ENCODE data around the gene NTM. TPM values are rescaled to one million over a fixed set of nuclear protein-coding genes. Genes with fewer than 3 reads are reported as not detected.
A peak's percentile ranks its signal among the peaks of the same experiment; 100 is the strongest.

NTM gene
- total RNA-seq, 1 donor from 2014 or later = 92.1 TPM

DNA sequence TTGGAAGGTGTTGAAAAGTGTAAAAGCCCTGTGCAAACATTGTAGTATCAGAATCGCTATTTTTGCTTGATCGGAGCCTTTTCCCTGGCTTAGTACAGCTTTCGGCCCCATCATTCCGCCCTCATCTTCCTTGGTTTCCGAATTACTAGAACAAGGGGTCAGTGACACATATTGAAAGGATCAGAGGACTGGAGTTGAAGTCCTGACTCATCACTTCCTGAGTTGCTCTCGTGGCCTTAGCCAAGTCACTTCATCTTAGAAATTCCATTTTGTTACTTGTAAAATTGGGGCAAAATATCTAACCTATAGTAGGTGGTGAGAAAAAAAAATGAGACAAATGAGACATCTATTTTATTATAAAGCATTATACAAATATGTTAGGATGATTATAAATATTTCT lies 375.0 kb downstream of the NTM start:
- H3K4me3 Mint-ChIP-seq (ENCODE audit: unreplicated experiment) = no peak overlapping the region
- no peak overlapping the region for H3K27ac Mint-ChIP-seq (ENCODE audit: unreplicated experiment)
- no peaks in the 10 kb centered on the region for H3K36me3 Mint-ChIP-seq (ENCODE audit: low read depth)
- H3K27me3 Mint-ChIP-seq (ENCODE audit: low read depth) = no peaks in the 10 kb centered on the region
- TF ChIP-seq, protein P1, sequence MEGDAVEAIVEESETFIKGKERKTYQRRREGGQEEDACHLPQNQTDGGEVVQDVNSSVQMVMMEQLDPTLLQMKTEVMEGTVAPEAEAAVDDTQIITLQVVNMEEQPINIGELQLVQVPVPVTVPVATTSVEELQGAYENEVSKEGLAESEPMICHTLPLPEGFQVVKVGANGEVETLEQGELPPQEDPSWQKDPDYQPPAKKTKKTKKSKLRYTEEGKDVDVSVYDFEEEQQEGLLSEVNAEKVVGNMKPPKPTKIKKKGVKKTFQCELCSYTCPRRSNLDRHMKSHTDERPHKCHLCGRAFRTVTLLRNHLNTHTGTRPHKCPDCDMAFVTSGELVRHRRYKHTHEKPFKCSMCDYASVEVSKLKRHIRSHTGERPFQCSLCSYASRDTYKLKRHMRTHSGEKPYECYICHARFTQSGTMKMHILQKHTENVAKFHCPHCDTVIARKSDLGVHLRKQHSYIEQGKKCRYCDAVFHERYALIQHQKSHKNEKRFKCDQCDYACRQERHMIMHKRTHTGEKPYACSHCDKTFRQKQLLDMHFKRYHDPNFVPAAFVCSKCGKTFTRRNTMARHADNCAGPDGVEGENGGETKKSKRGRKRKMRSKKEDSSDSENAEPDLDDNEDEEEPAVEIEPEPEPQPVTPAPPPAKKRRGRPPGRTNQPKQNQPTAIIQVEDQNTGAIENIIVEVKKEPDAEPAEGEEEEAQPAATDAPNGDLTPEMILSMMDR (IDR thresholded peaks at IDR 0.05) = no peak
- no peak for DNase-seq (ENCODE audit: low spot score)
- peaks cover 34% of the 10 kb centered on the region for H3K4me1 Mint-ChIP-seq (ENCODE audit: low read depth)
- no peaks in the 10 kb centered on the region for H3K9me3 Mint-ChIP-seq (ENCODE audit: low read depth)

DNA sequence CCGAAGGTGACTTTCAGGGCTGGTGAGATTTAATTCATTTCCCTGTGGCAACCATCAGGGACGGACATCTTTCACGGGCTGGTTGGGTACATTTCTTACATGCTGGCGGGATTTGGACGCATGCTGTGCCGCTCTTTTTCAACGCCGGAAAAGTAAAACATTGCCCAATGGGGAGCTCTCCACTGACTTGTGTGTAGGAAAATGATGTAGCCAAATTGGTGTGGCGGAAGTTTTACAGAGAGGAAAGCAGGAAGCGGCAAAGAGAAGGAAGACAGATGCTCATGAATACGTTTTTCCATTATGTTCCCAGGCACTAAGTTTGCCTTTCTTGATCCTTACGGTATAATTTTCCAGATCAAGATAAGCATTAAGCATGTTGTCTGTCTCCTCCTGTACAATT lies 375.8 kb downstream of the NTM start:
- TF ChIP-seq, protein P1 (IDR thresholded peaks at IDR 0.05) = no peak
- no peaks in the 10 kb centered on the region for H3K9me3 Mint-ChIP-seq (ENCODE audit: low read depth)
- H3K27me3 Mint-ChIP-seq (ENCODE audit: low read depth) = no peaks in the 10 kb centered on the region
- no peak for DNase-seq (ENCODE audit: low spot score)
- H3K4me1 Mint-ChIP-seq (ENCODE audit: low read depth) = peaks cover 35% of the 10 kb centered on the region
- no peaks in the 10 kb centered on the region for H3K36me3 Mint-ChIP-seq (ENCODE audit: low read depth)
- no peak overlapping the region for H3K27ac Mint-ChIP-seq (ENCODE audit: unreplicated experiment)
- no peak overlapping the region for H3K4me3 Mint-ChIP-seq (ENCODE audit: unreplicated experiment)

DNA sequence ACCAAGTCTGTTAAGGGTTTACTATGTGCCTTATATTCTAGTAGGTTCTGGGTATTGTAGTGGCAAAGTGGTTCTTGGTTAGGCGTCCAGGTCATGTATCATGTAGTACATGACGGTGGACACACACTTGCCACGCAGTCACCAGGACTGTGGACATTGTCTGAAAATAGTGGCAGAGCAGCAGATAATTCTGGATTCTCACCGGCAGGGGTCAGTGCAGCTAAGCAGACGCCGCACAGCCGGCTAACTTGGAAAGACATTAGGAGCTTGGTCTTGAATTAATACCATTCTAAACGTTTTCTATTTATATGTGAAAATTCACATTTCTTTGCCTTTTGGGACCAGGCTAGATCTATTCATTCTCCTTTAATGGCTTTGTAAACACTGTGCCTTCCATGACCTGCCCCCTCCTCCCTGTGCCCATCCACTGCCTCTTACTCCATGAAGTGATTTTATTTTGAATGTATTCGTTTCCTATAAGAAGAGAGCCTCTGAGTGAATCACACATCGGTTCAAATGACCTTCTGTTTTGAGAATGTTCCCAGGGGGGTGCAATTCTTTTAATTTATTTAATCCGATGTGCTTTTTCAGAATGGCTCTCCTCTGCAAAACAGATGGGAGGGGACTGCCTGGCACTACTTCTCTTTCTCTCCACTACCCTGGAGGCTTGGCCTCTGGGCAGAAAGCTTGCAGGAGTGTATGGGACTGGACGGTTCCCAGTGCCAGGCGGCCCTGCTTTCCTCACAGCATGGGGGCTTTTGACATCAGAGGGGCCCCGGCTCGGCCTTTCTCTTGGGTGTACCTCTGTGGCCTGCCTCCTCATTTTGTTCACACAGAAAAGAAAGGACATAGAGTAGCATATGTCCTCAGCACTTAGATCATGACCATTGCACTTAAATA lies 378.0 kb downstream of the NTM start:
- peak overlapping the region; percentile 25 for H3K4me3 Mint-ChIP-seq (ENCODE audit: unreplicated experiment)
- H3K9me3 Mint-ChIP-seq (ENCODE audit: low read depth) = peaks cover 3% of the 10 kb centered on the region
- H3K36me3 Mint-ChIP-seq (ENCODE audit: low read depth) = no peaks in the 10 kb centered on the region
- H3K4me1 Mint-ChIP-seq (ENCODE audit: low read depth) = peaks cover 35% of the 10 kb centered on the region
- TF ChIP-seq, protein P1 (IDR thresholded peaks at IDR 0.05) = peak; percentile 97
- no peak for DNase-seq (ENCODE audit: low spot score)
- no peaks in the 10 kb centered on the region for H3K27me3 Mint-ChIP-seq (ENCODE audit: low read depth)
- H3K27ac Mint-ChIP-seq (ENCODE audit: unreplicated experiment) = peak overlapping the region; percentile 90

GRCh38 chr11:131749101-131749500 lies 378.7 kb downstream of the NTM start:
- H3K27me3 Mint-ChIP-seq (ENCODE audit: low read depth) = no peaks in the 10 kb centered on the region
- no peak for DNase-seq (ENCODE audit: low spot score)

GRCh38 chr11:131750152-131750551 lies 379.7 kb downstream of the NTM start:
- TF ChIP-seq, protein P1 (IDR thresholded peaks at IDR 0.05) = no peak
- no peaks in the 10 kb centered on the region for H3K27me3 Mint-ChIP-seq (ENCODE audit: low read depth)
- peak overlapping the region; percentile 22 for H3K27ac Mint-ChIP-seq (ENCODE audit: unreplicated experiment)
- H3K9me3 Mint-ChIP-seq (ENCODE audit: low read depth) = peaks cover 3% of the 10 kb centered on the region
- H3K4me3 Mint-ChIP-seq (ENCODE audit: unreplicated experiment) = no peak overlapping the region
- H3K36me3 Mint-ChIP-seq (ENCODE audit: low read depth) = no peaks in the 10 kb centered on the region
- DNase-seq (ENCODE audit: low spot score) = no peak
- peaks cover 30% of the 10 kb centered on the region for H3K4me1 Mint-ChIP-seq (ENCODE audit: low read depth)

More at GRCh38 chr11:131749101-131749500, 378.7 kb downstream of the NTM start:
- Mint-ChIP-seq H3K9me3 (ENCODE audit: low read depth) (peaks cover 3% of the 10 kb centered on the region), H3K4me3 (ENCODE audit: unreplicated experiment) (no peak overlapping the region), H3K27ac (ENCODE audit: unreplicated experiment) (peak overlapping the region; percentile 90), H3K4me1 (ENCODE audit: low read depth) (peaks cover 35% of the 10 kb centered on the region), H3K36me3 (ENCODE audit: low read depth) (no peaks in the 10 kb centered on the region)
- TF ChIP-seq, protein P1 (IDR thresholded peaks at IDR 0.05) = no peak
